GM12873 (cell line): ENCODE data around the gene SPATA24.

Experiments used
- TF ChIP-seq, protein P1 (sequence below): IDR thresholded peaks from 2 replicates; pipeline ENCODE4 v1.5.1; 2012; ENCODE audit warnings: low read depth, mild to moderate bottlenecking, moderate library complexity, low read length, control low read depth; ENCODE audit not compliant: insufficient read depth; ENCODE audit errors: missing control alignments

SPATA24 gene

DNA sequence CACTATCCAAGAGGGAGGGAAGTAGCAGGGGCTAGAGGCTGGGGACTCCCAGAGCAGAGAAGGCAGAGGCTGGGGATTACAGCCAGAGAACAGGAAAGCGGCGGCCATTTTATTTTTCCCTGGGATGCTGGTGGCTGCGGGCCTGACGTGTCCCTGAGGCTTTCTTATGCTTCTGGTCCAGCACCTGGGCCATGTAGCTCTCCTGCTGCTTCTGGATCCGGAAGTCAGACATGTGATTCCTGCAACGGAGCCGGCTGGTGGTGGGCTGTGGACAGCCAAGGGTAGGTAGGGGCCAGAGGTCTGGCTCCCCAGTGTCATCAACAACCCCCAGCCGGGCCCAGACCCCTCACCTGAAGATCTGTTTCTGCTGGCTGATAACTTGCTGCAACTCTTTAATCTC is 7.2 kb downstream of the SPATA24 start:
- TF ChIP-seq, protein P1, sequence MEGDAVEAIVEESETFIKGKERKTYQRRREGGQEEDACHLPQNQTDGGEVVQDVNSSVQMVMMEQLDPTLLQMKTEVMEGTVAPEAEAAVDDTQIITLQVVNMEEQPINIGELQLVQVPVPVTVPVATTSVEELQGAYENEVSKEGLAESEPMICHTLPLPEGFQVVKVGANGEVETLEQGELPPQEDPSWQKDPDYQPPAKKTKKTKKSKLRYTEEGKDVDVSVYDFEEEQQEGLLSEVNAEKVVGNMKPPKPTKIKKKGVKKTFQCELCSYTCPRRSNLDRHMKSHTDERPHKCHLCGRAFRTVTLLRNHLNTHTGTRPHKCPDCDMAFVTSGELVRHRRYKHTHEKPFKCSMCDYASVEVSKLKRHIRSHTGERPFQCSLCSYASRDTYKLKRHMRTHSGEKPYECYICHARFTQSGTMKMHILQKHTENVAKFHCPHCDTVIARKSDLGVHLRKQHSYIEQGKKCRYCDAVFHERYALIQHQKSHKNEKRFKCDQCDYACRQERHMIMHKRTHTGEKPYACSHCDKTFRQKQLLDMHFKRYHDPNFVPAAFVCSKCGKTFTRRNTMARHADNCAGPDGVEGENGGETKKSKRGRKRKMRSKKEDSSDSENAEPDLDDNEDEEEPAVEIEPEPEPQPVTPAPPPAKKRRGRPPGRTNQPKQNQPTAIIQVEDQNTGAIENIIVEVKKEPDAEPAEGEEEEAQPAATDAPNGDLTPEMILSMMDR: no peak

DNA sequence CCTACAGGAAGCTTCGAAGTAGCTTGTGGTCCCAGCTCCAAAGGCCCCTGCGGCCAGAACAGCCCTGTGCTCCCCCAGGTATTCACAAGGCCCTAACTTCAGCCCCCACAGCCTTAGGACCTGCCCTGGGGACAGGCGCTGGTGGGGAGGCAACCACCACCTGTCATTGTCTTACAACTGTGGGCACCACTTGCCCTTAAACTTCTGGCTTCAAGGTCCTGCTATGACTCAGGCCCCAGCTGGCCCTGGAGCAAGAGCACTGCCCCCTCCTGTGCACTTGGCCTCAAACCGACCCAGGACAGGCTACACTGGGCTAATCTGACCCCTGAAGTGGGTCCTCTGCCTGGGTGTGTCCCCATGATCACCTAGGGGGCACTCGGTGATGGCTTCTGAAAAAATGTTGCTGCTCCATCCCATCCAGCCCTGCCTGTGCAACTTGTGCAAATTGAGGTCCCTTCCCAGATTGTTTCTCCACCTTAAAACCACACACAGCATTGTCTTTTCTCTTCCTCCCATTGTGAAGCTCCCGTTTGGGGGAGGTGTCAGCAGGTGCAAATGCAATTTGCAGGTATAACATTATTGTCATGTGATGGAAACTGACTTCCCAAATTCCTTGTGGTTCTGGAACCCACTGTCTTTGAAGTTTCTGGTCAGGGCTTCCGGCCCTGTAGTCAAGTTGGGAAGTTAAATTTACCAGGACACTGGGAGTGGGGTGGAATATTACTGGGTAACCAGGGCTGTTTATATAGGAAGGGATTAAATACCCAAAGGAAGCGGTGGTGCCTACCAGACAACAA is 7.8 kb downstream of the SPATA24 start:
- TF ChIP-seq, protein P1: no peak

DNA sequence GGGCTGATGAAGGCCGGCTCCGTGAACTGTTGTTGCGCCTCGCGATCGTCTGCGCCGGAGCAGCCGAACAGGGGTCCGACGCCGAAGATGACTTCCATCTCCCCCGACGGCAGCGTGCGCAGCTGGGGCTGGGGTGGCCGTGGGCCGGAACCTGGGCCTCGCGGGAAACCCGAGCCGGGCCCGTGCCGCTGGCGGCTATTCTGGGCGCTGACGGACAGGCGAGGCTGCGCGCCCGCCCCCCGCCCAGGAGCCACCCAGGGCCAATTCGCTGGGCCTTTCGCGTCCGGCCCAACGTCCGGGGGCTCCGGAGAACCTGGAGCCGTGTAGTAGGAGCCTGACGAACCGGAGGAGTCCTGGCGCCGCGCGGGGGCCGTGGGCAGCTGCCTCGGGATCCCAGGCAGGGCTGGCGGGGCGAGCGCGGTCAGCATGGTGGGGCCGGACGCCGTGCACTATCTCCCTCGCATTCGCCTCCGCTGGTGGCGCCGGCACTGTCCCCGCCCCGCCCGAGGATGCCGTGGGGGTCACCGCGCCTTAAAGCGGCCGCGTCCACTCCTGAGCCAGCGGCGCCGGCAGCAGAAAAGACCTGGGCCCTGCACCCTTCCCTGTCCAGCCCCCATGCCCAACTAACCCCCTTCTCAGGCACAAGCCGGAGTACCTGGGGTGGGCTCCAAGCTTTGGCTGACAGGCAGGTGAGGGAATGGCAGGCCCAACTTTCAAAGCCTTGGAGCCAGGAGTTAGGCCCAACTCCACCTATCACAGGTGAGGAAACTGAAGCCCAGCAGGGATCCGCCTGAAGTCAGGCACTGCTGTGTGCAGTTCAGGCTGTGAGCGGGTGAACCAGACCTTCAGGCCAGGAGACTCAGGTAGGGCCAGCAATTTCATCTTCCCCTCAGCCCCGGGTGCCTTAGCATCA is 9.0 kb downstream of the SPATA24 start, which contains the start of gene PROB1:
PROB1 (minus strand) TSS at position 451 of the 913 bp plus-strand sequence; CDS start at position 428, 23 bp downstream.
- TF ChIP-seq, protein P1: no peak

DNA sequence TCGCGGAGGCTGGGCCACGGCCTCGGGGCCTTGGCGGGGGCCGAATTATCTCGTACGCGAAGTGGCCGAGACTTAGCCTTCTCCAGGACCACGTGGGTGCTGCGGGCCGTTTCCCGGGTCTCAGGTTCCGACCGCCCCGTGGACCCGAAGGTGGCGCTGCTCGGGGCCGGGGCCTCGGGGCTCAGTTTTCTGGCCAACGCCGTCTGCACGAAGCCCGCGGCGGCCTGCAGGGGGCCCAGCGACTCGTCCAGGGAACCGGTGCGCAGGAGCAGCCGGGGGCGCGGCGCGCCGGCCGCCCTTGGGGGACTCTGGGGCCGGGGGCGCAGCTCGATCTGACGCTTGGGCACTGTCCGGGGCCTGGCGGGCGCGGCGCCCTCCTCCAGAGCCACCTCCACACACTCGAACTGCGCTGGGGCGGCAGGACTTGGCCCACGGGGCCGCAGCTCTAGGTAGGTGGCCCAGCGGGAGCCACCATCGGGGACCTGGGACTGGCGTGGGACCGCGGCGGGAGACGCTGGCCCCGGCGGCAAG is 9.7 kb downstream of the SPATA24 start:
- TF ChIP-seq, protein P1: peak; percentile 69

DNA sequence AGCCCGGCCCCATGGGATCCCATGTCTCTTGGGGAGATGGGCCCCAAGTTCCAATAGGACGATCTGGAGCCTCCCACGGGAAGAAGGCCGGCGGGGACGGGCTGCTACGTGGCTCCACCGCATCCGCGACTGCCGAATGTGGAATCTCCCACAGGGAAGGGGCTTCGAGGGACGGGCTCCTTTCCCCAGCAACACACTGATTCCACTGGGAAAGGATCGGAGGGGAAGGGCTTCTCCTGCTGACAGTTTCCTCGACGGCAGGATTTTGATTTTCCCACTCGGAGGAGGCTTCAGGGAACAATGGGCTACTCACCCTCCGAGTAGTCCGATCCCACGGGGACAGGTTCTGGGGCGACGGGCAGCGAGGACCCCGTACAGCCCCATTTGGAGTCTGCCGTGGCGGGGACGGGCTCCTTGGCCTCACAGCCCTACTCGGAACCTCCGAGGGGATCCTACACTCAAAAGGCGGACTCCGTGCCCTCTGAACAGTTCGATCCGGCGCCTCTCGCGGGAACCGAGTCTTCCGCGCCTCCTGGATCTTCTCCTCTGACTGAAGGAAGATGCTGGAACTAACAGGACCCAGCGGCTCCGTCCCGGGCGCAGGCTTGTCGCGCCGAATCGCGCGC is 10.3 kb downstream of the SPATA24 start:
- TF ChIP-seq, protein P1: no peak

DNA sequence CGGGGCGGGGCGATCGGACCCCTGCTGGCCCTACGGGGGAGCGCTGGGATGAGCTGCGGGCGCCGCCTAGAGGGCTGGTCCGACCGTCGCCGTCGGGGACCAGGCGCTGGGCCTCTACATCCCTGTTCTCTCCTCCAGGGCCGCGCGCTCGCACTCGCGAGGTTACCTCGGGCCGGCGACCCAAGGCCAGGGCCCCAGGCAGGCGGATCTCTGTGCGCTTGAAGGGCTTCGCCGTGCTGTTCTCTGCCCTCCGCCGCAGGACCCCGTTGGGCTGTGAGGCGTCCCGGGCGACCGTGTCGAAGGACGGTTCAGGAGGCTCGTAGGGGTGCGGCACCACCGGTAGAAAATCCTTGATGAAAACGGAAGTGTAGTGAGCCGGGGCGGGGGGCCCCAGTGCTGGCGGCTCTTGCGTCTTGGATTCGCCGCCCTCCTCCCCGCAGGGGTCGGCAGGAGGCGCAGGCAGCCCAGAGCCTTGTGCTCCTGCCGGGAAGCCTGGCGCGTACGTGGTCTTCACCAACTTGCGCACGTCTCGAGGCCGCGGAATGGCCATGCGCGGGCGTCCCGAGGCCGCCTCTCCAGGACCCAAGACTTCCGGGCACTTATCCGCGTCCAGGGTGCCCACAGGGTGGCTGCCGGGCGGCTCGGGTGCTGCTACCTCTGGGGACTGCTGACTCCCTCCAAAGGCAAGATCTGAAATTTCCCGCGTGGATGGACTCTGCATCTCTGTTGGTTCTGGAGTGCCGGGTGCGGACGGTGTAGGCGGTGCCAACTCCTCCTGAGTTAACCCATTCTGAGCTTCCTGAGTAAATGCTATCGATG is 11.0 kb downstream of the SPATA24 start:
- TF ChIP-seq, protein P1: peak; percentile 96
